ENCODE data around the gene ABCB8. TPM values are rescaled to one million over a fixed set of nuclear protein-coding genes. Genes with fewer than 3 reads are reported as not detected.
A peak's percentile ranks its signal among the peaks of the same experiment; 100 is the strongest.
"Not testable (repeated sequence)": the region's sequence is repeated elsewhere in the genome, so short reads cannot be mapped to it uniquely, and the experiment has no call there.

ABCB8 gene
- total RNA-seq, 1 donor from 2014 or later, result 28.5 TPM

DNA sequence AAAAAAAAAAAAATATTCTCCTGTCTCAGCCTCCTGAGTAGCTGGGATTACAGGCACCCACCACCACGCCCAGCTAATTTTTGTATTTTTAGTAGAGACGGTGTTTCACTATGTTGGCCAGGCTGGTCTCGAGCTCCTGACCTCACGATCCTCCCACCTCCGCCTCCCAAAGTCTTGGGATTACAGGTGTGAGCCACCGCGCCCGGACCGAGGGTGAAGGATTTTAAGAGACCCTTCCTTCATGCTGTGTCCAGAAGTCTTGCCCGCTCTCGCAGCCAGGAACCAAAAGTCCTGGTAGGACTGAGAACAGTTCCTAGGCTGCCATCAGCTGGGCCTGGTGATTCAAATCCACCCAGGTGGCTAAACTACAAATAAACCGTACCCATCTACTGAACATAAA, 16.6 kb upstream of the ABCB8 start:
- DNase-seq (ENCODE audit: low spot score); intact Hi-C loops (cut with DNase I): not testable (repeated sequence)

DNA sequence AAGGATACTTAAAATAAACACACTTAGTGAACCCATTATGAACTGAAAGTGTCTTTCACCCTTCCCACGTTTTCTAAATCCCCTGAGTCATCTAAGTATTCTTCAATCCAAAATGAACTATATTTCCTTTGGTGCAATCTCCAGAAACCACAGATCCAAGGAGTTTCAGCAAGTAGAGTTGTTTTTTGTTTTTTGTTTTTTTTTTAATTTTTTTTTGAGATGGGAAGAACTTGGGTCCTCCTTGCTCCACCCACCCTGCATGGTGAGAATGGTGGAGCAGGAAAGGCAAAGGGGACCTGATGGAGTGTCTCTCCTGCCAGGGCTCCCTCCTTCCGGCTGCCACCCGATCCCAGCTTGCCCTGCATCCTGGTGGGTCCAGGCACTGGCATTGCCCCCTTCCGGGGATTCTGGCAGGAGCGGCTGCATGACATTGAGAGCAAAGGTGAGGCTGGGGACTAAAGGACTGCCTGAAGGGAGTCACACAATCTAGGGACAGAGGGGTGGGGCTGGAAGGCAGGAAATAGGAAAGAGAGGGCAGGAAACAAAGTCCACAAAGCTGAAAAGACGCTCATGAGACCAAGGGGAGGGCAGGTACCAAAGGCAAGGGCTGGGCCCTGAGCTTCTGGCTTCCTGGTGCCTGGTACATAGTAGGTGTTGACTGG, 16.1 kb upstream of the ABCB8 start:
- DNase-seq (ENCODE audit: low spot score), result no peak
- intact Hi-C loops (cut with DNase I), result no loop called here

DNA sequence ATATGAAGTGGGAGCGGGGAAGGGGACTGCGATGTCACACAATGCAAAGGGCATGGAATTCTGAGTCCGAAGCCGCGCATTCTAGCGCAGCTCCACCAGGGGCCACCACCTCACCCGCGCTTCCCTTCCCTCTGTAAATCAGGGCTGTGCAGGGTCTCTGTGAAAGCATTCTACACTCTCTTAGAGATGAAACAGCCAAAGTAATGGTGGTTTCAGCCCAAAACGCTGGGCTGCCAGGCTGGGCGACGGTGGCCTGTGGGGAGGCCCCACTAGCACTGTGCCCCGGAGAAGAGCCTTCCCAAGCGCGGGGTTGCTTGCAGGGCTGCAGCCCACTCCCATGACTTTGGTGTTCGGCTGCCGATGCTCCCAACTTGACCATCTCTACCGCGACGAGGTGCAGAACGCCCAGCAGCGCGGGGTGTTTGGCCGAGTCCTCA, 15.3 kb upstream of the ABCB8 start:
- intact Hi-C loops (cut with DNase I), result no loop called here
- no peak for DNase-seq (ENCODE audit: low spot score)

DNA sequence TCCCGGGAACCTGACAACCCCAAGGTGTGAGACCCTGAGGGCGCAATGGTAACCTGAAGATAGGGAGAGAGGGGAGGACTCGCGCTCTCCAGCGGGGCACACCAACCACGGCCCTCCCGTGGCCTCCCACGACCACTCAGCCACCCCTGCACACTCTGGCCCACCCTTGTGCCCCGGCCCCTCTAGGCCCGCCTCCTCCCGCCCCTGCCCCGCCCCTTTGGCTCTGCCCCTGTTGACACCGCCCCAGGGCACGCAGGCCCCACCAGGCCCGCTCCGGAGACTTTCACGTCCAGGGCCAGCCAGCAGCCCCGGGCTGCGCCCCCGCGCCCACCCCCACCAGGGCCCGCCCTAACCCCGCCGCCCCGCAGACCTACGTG, 14.9 kb upstream of the ABCB8 start:
- DNase-seq (ENCODE audit: low spot score), result no peak
- intact Hi-C loops (cut with DNase I), result no loop called here

DNA sequence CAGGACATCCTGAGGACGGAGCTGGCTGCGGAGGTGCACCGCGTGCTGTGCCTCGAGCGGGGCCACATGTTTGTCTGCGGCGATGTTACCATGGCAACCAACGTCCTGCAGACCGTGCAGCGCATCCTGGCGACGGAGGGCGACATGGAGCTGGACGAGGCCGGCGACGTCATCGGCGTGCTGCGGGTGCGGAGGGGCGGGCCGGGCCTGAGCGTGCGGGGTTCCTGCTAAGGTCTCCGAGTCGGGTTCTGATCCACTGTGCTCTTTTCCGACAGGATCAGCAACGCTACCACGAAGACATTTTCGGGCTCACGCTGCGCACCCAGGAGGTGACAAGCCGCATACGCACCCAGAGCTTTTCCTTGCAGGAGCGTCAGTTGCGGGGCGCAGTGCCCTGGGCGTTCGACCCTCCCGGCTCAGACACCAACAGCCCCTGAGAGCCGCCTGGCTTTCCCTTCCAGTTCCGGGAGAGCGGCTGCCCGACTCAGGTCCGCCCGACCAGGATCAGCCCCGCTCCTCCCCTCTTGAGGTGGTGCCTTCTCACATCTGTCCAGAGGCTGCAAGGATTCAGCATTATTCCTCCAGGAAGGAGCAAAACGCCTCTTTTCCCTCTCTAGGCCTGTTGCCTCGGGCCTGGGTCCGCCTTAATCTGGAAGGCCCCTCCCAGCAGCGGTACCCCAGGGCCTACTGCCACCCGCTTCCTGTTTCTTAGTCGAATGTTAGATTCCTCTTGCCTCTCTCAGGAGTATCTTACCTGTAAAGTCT, 14.3 kb upstream of the ABCB8 start:
- no peak for DNase-seq (ENCODE audit: low spot score)
- intact Hi-C loops (cut with DNase I), result no loop called here

DNA sequence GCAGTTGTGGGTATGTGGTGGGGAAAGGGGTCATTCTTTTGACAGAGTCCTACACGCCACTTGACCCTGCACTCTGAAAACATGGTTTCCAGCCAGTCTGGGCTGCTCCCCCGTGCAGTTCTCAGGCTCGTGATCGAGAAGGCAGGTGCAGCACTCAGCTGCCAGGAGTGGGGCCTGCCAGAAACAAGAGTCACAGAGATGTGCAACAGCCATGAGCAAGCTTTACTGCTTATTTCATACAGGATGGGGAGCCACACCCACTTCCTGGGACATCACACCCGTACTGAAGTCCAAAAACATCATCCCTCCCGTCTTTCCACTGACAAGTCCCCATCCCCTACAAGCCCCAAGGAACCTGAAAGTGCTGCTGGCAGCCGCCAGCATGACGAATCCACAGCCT, 13.3 kb upstream of the ABCB8 start:
- no peak for DNase-seq (ENCODE audit: low spot score)
- intact Hi-C loops (cut with DNase I), result no loop called here

DNA sequence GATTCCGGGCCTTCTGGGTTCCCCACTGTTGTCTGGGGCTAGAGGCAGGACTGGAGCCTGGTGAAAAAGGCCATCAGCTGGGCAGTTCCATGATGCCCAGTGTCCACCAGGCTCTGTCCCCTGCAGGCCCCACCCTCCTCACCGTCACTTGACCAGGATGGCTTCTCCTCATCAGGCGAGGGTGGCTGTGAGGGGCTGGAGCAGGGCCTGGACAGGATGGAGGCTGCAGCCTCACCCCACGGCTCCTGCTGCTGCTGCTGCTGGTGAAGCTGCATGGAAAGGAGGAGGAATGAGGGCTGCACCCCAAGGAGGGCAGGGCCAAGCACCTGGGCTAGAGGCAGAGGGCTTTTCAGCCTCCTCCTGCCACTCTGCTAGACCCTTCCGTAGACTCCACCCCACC, 12.3 kb upstream of the ABCB8 start:
- intact Hi-C loops (cut with DNase I), result no loop called here
- DNase-seq (ENCODE audit: low spot score), result no peak

DNA sequence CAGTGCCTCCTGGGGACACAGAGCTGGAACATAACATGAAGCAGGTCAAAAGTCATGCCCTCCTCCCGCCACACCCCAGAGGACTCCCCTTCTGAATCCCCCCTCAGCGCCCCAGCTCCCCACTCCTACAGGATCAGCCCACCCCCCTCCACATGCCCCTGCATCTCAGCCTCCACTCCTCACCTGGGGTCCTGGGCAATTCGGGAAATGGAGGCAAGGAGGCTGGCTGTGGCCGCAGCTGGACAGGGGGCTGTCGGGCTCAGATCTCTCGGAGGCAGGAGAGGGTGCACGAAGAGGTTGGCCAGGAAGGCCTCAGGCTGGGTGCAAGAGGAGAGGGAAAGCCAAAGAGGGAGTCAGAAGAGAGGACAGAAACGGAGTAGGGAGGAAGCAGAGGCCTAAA, 11.7 kb upstream of the ABCB8 start:
- DNase-seq (ENCODE audit: low spot score), result no peak
- intact Hi-C loops (cut with DNase I), result no loop called here

DNA sequence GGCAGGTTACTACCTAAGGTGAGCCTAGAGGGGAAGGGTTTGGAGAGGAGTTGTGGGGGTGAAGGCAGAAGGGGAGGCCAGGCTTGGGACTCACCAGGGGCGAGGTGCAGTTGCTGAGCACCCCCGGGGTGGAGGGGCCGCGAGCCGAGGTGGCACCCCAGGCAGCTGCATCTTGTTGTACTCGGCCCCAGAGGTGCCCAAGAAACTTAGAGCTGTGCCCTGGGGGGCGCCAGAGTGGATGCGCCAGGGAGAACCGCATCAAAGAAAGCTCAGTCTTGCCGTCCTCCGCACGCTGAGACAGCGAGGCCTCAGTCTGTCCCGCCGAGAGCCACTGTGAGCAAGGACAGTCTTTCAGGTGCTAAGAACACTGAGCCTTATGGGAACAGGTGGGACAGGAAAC, 11.3 kb upstream of the ABCB8 start:
- intact Hi-C loops (cut with DNase I), result no loop called here
- no peak for DNase-seq (ENCODE audit: low spot score)

DNA sequence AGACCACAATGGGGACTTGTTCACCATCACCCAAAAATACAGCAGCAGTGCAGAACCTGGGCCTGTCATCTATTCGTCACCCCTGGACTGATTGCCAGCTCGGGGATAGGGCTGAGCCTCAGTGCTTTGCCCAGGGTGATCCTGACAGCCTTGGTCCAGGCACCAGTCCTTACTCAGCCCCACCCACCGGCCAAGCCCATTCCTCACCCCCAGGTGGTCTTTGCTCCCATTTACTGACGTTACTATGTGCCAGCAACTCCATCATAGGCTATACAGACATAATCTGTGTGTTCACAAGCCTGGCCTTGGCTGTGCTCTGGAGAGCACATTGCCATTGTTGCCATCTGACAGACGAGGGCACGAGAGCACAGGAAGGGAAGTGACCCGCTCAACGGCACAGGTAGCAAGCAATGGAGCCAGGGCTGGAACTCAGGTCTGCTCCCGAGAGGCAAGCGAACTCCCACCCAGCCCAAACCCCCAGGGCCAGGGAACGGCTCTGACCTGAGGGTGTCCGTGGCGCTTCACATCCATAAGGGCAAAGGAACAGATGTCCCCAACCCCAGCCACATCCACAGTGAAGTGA, 10.8 kb upstream of the ABCB8 start:
- no peak for DNase-seq (ENCODE audit: low spot score)
- intact Hi-C loops (cut with DNase I), result no loop called here

DNA sequence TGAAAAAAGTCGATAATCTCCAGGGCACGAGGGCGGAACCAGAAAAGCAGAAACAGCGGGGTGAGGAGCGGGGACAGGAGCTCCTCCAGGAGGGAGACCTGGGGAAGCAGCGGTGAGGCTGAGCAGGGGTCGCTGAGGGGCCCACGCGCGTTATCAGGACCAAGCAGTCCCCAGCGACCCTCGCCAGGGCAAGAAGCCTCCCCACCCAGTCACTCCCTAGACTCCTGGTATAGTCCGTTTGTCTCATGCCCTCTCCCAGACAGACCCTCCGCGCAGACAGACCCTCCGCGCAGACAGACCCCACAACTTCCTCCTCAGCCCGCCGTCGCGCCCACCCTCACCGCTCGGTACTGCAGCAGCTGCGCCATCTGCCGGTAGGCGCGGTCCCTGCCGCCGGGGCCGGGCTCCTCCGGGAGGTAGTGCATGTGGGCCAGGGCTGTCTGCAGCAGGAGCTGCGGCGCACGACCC, 10.3 kb upstream of the ABCB8 start:
- intact Hi-C loops (cut with DNase I), result loop anchor here (2.0 kb wide), 1 partner anchor 119 kb away; no protein-coding TSS in a partner anchor

DNA sequence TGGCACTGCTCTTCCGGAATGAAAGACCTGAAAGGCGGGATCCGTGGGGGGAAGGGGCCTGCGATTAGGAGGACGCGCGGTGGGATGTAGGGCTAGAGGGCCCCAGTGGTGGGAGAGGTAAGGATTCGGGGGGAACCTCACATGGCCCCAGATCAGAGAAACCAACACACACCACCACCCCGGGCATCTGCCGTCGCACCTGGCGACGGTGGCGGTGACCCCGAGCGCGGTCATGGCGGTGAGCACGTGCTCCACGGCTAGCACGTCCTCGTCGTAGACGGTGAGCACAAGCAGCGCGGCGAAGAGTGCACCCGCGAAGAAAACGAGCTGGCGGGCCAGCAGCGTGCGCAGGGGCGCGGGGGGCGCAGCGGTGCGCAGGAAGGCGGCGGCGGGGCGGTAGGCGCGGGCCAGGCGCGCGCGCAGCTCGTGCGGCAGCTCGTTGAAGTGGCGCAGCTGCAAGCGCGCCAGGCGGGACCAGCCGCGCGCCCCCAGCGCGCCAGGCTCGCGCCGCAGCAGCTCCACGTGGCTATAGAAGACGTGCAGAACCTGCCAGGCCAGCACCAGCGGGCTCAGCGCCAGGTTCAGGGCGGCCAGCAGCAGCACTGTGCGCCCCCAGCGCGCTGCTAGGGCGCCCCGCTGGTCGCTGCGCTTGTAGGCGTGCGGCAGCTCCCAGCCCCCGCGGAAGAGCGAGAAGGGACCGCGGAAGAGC, 9.7 kb upstream of the ABCB8 start:
- intact Hi-C loops (cut with DNase I), result loop anchor here (2.0 kb wide), 1 partner anchor 120 kb away; no protein-coding TSS in a partner anchor
- no peak for DNase-seq (ENCODE audit: low spot score)

More for the DNA sequence above, 10.3 kb upstream of the ABCB8 start:
- DNase-seq (ENCODE audit: low spot score), result peak; percentile 87

DNA sequence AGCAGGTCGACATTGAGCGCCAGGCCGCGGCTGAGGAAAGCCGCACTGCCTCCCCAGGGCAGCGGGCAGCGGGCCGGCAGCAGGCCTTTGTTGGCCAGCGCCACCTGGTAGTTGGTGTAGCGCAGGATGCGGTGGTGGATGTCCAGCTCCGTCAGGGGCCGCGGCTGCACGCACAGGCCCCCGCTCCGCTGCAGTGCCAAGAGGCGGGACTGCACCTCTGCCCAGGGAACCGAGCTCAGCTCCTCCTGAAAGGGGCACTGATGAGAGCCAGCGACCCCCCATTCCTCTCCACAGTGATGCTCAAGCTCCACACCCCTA, 9.2 kb upstream of the ABCB8 start:
- intact Hi-C loops (cut with DNase I), result loop anchor here (2.0 kb wide), 1 partner anchor 120 kb away; no protein-coding TSS in a partner anchor
- no peak for DNase-seq (ENCODE audit: low spot score)

DNA sequence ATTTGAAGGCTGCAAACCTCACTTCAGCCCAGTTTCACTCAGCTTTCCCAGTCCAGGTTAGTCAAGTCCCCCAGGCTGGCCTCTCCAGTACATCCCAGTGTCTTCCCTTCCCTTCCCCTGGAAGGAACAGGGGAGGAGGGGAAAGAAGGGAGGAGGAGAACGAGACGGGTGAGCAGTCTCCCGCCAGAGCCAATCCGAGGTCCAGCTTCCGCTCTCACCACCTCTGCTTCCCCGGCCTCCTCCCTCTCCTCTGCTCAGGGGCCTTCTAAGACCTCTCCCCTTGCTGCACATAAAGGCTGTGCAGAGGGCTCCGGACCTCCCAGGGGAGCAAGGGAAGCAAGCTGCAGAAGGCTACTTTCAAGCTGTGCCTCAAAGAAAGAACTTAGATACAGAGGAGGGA, 8.0 kb upstream of the ABCB8 start:
- no peak for DNase-seq (ENCODE audit: low spot score)
- intact Hi-C loops (cut with DNase I), result no loop called here

DNA sequence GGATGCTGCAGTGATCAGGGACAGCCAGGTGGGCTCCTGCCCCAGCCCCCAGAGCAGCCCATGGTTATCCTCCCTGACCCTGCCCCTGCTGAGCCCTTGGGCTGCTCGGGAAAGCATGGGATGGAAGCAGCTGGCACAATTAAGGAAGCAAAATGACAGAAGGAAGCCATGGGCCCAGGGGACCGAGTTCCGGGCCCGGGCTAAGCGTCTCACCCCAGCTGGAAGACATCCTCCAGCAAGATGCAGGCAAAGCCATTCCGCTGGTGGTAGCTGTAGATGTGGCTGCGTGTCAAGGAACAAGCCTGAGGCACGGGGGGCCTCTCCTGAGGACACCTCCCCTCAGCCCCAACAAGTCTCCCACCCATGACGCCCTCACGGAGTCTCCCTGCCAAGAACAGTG, 5.0 kb upstream of the ABCB8 start:
- intact Hi-C loops (cut with DNase I), result no loop called here
- no peak for DNase-seq (ENCODE audit: low spot score)

DNA sequence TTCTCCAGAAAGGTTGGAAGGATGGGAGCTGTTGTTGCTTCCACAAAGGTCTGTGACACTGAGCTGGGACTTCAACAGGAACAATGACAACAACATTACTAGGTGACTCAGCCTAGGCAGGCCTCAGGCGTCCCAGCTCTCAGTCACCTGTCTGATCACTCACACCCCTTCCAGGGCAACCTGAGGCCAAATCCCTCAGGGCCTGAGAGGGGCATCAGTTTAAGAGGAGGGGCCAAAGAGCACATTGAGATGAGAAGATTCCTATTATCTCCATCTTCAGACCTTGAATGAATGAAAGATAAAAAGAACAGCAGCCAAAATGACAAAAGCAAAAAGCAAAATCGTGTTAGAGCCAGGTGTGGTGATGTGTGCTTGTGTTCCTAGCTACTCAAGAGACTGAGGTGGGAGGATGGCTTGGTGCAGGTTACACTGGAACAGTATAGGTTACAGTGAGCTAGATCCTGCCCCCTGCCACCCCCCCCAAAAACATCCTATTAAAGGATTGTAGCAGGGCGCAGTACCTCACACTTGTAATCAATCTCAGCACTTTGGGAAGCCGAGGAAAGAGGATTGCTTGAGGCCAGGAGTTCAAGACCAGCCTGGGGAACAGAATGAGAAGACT, 3.7 kb upstream of the ABCB8 start, which contains the start of gene ATG9B:
Gene ATG9B, minus strand, starts transcription at position 60 of the 622 bp plus-strand sequence. CDS start 71 bp downstream, outside the sequence.
- DNase-seq (ENCODE audit: low spot score), result no peak
- intact Hi-C loops (cut with DNase I), result loop anchor here (5.0 kb wide), 1 partner anchor 88 kb away; no protein-coding TSS in a partner anchor

DNA sequence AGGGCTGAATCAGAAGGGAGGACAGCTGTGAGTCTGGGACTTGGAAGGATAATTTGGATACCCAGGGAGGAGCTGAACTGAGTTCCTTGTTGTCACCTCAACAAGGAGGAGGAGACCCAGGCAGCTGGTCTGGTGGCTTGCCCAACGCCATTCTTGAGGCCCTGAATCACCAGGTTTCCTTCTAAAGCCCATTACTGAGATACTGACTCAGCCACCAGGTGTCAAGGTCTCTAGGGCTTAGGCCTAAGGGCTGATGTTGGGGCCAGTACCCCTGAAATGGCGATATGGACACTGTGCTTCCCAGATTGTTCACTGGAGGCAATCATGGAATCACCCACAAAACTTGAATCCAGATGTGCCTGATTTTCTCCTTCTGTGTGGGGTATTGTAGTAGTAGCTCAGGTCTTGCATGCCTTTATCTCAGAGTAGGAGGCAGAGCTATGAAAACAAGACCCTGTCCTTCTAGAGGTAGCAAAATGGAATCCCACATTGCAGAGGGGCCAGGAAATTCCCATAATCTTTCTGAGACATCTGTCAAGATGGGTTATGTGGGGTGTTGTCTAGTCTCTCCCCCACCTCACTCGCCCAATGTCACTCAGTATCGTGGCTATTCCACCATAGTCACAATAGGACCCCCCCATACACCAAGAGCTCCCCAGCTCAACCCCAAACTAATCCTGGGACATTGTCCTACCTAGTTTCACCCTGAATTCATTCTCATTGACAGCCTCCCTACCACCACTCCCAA, 2.2 kb upstream of the ABCB8 start:
- intact Hi-C loops (cut with DNase I), result loop anchor here (5.0 kb wide), 1 partner anchor 86 kb away; no protein-coding TSS in a partner anchor
- no peak for DNase-seq (ENCODE audit: low spot score)

DNA sequence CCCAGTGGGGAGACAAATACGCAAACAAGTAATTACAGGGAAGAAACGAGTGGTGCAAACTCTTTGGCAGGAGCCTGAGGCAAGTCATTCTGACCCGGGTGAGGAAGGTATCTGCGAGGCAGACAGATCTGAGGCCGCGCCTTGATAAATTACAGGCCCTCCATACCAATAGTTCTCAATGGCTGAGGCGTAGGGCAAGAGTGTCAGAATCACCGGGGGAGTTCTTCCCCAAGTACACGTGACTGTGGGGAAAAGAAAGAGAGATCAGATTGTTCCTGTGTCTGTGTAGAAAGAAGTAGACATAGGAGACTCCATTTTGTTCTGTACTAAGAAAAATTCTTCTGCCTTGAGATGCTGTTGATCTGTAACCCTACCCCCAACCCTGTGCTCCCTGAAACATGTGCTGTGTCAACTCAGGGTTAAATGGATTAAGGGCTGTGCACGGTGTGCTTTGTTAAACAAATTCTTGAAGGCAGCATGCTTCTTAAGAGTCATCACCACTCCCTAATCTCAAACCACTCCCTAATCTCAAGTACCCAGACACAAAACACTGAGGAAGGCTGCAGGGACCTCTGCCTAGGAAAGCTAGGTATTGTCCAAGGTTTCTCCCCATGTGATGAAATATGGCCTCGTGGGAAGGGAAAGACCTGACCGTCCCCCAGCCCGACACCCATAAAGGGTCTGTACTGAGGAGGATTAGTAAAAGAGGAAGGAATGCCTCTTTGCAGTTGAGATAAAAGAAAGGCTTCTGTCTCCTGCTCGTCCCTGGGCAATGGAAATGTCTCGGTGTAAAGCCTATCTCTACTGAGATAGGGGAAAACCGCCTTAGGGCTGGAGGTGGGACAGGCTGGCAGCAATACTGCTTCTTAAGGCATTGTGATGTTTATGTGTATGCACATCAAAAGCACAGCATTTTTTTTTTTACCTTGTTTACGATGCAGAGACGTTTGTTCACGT, 1.2 kb upstream of the ABCB8 start:
- intact Hi-C loops (cut with DNase I), result loop anchor here (5.0 kb wide), 1 partner anchor 85 kb away; no protein-coding TSS in a partner anchor
- DNase-seq (ENCODE audit: low spot score), result not testable (repeated sequence)

Data from cardiac septum (tissue), 1 donor.